CD4-positive, alpha-beta T cell treated with Interleukin-12 subunit alpha and Interleukin-12 subunit beta, for 1 hour (primary cell): ENCODE results near the gene MSH3.
"Not testable (repeated sequence)": the region's sequence is repeated elsewhere in the genome, so short reads cannot be mapped to it uniquely, and the experiment has no call there.

Source experiments
- DNase-seq: peaks from one replicate; pipeline ENCODE4 v3.0.0-alpha.2; 2020

MSH3 gene

GRCh38 chr5:80799041-80799440 is 144.6 kb downstream of the MSH3 start:
- no peak for DNase-seq

GRCh38 chr5:80799573-80799972 is 145.1 kb downstream of the MSH3 start:
- DNase-seq, result no peak

- no peak for DNase-seq
Measured at GRCh38 chr5:80804332-80804731, 149.9 kb downstream of the MSH3 start.

- DNase-seq, result no peak
Measured at GRCh38 chr5:80805038-80805437, 150.6 kb downstream of the MSH3 start.

- DNase-seq, result no peak
Measured at GRCh38 chr5:80806929-80807328, 152.5 kb downstream of the MSH3 start.

GRCh38 chr5:80809451-80809850 is 155.0 kb downstream of the MSH3 start:
- no peak for DNase-seq

GRCh38 chr5:80810425-80810824 is 156.0 kb downstream of the MSH3 start:
- no peak for DNase-seq

- no peak for DNase-seq
Measured at GRCh38 chr5:80816590-80816989, 162.1 kb downstream of the MSH3 start.

GRCh38 chr5:80820685-80821084 is 166.2 kb downstream of the MSH3 start:
- DNase-seq, result no peak

GRCh38 chr5:80822640-80823039 is 168.2 kb downstream of the MSH3 start:
- no peak for DNase-seq

- DNase-seq, result not testable (repeated sequence)
Measured at GRCh38 chr5:80824159-80824558, 169.7 kb downstream of the MSH3 start.

- DNase-seq, result no peak
Measured at GRCh38 chr5:80825786-80826460, 171.5 kb downstream of the MSH3 start.

- no peak for DNase-seq
Measured at GRCh38 chr5:80834710-80835109, 180.3 kb downstream of the MSH3 start.

- DNase-seq, result no peak
Measured at GRCh38 chr5:80835128-80835527, 180.7 kb downstream of the MSH3 start.

GRCh38 chr5:80837679-80838078 is 183.2 kb downstream of the MSH3 start:
- DNase-seq, result peak; percentile 6

GRCh38 chr5:80841026-80841797 is 186.8 kb downstream of the MSH3 start:
- not testable (repeated sequence) for DNase-seq

GRCh38 chr5:80846422-80846821 is 192.0 kb downstream of the MSH3 start:
- not testable (repeated sequence) for DNase-seq

- not testable (repeated sequence) for DNase-seq
Measured at GRCh38 chr5:80850168-80850567, 195.7 kb downstream of the MSH3 start.

- no peak for DNase-seq
Measured at GRCh38 chr5:80852331-80853245, 198.1 kb downstream of the MSH3 start.

GRCh38 chr5:80853413-80853812 is 199.0 kb downstream of the MSH3 start:
- DNase-seq, result no peak

GRCh38 chr5:80854583-80854982 is 200.1 kb downstream of the MSH3 start:
- no peak for DNase-seq

- no peak for DNase-seq
Measured at GRCh38 chr5:80860924-80861613, 206.6 kb downstream of the MSH3 start.

- DNase-seq, result no peak
Measured at GRCh38 chr5:80863708-80864107, 209.3 kb downstream of the MSH3 start.
